ENCODE results near the gene TP53BP2. TPM values are rescaled to one million over a fixed set of nuclear protein-coding genes. Genes with fewer than 3 reads are reported as not detected.

Gene TP53BP2
- total RNA-seq, 2 donors from 2014 or later: 53.6 to 59.8 TPM

DNA sequence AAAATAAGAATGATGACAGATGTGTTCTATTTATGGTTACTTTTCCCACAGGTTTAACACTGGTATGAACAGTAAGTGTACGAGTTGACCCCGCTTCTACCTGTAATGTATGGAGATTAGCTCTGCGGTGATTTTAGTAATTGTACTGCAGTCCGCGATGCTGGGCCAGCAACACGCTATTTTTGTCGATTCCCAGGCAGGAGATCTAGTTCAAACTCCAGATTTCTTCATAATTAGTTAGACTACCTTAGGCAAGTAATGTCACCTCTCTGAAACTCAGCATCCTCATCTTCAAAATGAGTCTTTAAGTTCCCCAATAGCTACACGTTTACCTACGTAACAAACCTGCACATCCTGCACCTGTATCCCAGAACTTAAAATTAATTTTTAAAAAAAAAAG lies 21.5 kb downstream of the TP53BP2 start:
- Histone ChIP-seq H3K4me3 (ENCODE audit: low read length) (peak overlapping the region; percentile 61), H3K9ac (ENCODE audit: extremely low read depth, low read length, poor library complexity, severe bottlenecking) (no peak overlapping the region), H3K27me3 (ENCODE audit: control insufficient read depth, insufficient read depth, low read length, poor library complexity, severe bottlenecking) (no peaks in the 10 kb centered on the region), H3K36me3 (ENCODE audit: control insufficient read depth, insufficient read depth, low read length) (peaks cover 10% of the 10 kb centered on the region), H3K4me1 (ENCODE audit: control insufficient read depth, insufficient read depth, low read length) (peaks cover 44% of the 10 kb centered on the region), H3K27ac (ENCODE audit: low read depth, low read length) (no peak overlapping the region), H3K9me3 (ENCODE audit: control insufficient read depth, low read length) (no peaks in the 10 kb centered on the region)
- peaks cover 71% of the 10 kb centered on the region for H3K4me1 Mint-ChIP-seq
- H3K9me3 Mint-ChIP-seq: no peaks in the 10 kb centered on the region
- no peak overlapping the region for H3K27ac Mint-ChIP-seq
- TF ChIP-seq, protein P1, sequence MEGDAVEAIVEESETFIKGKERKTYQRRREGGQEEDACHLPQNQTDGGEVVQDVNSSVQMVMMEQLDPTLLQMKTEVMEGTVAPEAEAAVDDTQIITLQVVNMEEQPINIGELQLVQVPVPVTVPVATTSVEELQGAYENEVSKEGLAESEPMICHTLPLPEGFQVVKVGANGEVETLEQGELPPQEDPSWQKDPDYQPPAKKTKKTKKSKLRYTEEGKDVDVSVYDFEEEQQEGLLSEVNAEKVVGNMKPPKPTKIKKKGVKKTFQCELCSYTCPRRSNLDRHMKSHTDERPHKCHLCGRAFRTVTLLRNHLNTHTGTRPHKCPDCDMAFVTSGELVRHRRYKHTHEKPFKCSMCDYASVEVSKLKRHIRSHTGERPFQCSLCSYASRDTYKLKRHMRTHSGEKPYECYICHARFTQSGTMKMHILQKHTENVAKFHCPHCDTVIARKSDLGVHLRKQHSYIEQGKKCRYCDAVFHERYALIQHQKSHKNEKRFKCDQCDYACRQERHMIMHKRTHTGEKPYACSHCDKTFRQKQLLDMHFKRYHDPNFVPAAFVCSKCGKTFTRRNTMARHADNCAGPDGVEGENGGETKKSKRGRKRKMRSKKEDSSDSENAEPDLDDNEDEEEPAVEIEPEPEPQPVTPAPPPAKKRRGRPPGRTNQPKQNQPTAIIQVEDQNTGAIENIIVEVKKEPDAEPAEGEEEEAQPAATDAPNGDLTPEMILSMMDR (conservative IDR thresholded peaks at IDR 0.05): no peak
- peaks cover 4% of the 10 kb centered on the region for H3K36me3 Mint-ChIP-seq (ENCODE audit: low read depth)
- no peak for DNase-seq
- H3K27me3 Mint-ChIP-seq (ENCODE audit: insufficient read depth): no peaks in the 10 kb centered on the region
- WGBS, 2 experiments (ENCODE audit: insufficient coverage in 1 of 2, insufficient read length in 1 of 2): 92 to 98% methylated on average over 9 of the region's 9 CpGs
- peak overlapping the region; percentile 1 for H3K4me3 Mint-ChIP-seq

DNA sequence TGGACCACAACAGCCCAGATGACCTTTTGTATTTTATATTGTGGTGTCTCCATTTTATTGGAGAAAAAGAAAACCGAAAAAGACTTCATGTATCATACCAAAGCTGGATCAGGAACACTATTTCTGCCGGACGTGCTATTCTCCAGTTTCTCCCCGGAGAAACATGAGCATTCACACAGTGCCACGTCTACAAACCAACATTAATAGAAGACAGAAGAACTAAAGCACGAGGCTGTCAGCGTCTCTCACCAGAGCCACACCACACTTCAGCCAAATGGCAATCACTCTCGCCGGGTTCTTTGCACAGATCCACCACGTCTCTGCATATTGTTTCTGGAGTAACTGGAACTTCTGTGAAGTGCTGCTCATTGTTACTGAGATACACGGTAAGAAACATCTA lies 24.8 kb downstream of the TP53BP2 start:
- Histone ChIP-seq H3K4me1 (ENCODE audit: control insufficient read depth, insufficient read depth, low read length) (peaks cover 37% of the 10 kb centered on the region), H3K27me3 (ENCODE audit: control insufficient read depth, insufficient read depth, low read length, poor library complexity, severe bottlenecking) (no peaks in the 10 kb centered on the region), H3K27ac (ENCODE audit: low read depth, low read length) (peak overlapping the region; percentile 12), H3K4me3 (ENCODE audit: low read length) (peak overlapping the region; percentile 5), H3K9ac (ENCODE audit: extremely low read depth, low read length, poor library complexity, severe bottlenecking) (no peak overlapping the region), H3K36me3 (ENCODE audit: control insufficient read depth, insufficient read depth, low read length) (peaks cover 5% of the 10 kb centered on the region), H3K9me3 (ENCODE audit: control insufficient read depth, low read length) (no peaks in the 10 kb centered on the region)
- H3K9me3 Mint-ChIP-seq: no peaks in the 10 kb centered on the region
- WGBS, 2 experiments (ENCODE audit: insufficient coverage in 1 of 2, insufficient read length in 1 of 2): 92 to 93% methylated on average over 9 to 11 of the region's 11 CpGs
- TF ChIP-seq, protein P1 (conservative IDR thresholded peaks at IDR 0.05): no peak
- no peak overlapping the region for H3K4me3 Mint-ChIP-seq
- H3K27ac Mint-ChIP-seq: peak overlapping the region; percentile 28
- H3K27me3 Mint-ChIP-seq (ENCODE audit: insufficient read depth): no peaks in the 10 kb centered on the region
- peaks cover 10% of the 10 kb centered on the region for H3K36me3 Mint-ChIP-seq (ENCODE audit: low read depth)
- no peak for DNase-seq
- peaks cover 59% of the 10 kb centered on the region for H3K4me1 Mint-ChIP-seq

DNA sequence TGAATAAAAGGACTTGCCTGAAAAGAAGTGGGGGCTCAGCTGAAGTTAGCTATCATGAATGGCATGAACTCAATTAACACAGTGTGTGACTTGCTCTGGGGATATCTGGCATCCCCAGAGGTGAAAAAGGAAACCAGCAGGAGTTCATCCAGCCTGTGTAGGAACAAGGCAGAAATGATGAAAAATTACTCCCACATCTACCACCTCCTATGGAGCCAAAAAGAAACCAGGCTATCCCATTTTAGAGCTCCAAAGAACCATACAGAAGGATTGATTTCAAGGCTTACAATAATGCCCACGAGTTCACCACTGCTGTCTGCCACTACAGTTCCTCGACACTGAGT lies 25.3 kb downstream of the TP53BP2 start:
- Histone ChIP-seq H3K4me1 (ENCODE audit: control insufficient read depth, insufficient read depth, low read length) (peaks cover 36% of the 10 kb centered on the region), H3K9ac (ENCODE audit: extremely low read depth, low read length, poor library complexity, severe bottlenecking) (no peak overlapping the region), H3K4me3 (ENCODE audit: low read length) (peak overlapping the region; percentile 5), H3K27ac (ENCODE audit: low read depth, low read length) (peak overlapping the region; percentile 12), H3K9me3 (ENCODE audit: control insufficient read depth, low read length) (no peaks in the 10 kb centered on the region), H3K36me3 (ENCODE audit: control insufficient read depth, insufficient read depth, low read length) (peaks cover 8% of the 10 kb centered on the region), H3K27me3 (ENCODE audit: control insufficient read depth, insufficient read depth, low read length, poor library complexity, severe bottlenecking) (no peaks in the 10 kb centered on the region)
- Mint-ChIP-seq H3K36me3 (ENCODE audit: low read depth) (peaks cover 10% of the 10 kb centered on the region), H3K27me3 (ENCODE audit: insufficient read depth) (no peaks in the 10 kb centered on the region), H3K9me3 (no peaks in the 10 kb centered on the region), H3K4me1 (peaks cover 57% of the 10 kb centered on the region), H3K4me3 (no peak overlapping the region), H3K27ac (peak overlapping the region; percentile 11)
- DNase-seq: peak; percentile 55
- TF ChIP-seq, protein P1 (conservative IDR thresholded peaks at IDR 0.05): no peak
- 80 to 87% methylated on average over 2 of the region's 2 CpGs for WGBS, 2 experiments (ENCODE audit: insufficient coverage in 1 of 2, insufficient read length in 1 of 2)

Data from endodermal cell (in vitro differentiated cells).